GM18499 (cell line): ENCODE data around the gene CAPRIN2.

Experiments used
- ATAC-seq: cut with Tn5 transposase; IDR thresholded peaks from one replicate; pipeline ENCODE4 v1.9.1; 2021; ENCODE audit warnings: moderate number of reproducible peaks; ENCODE audit not compliant: insufficient read depth, unreplicated experiment

Gene CAPRIN2

GRCh38 chr12:30763053-30763452 is 8.3 kb upstream of the CAPRIN2 start:
- ATAC-seq = no peak

DNA sequence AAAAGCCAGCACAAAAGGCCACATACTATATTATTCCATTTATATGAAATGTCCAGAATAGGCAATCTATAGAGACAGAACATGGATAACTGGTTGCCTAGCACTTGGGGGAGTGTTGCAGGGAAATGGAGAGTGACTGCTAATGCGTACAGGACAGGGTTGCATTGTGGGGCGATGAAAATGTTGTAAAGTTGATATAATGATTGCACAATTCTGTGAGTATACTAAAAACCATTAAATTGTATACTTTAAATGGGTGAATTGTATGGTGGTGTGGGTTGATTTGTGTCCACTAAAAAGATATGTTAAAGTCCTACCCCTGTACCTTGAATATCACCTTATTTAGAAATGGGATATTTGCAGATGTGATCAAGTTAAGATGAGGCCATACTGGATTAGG is 7.0 kb upstream of the CAPRIN2 start:
- ATAC-seq = no peak

DNA sequence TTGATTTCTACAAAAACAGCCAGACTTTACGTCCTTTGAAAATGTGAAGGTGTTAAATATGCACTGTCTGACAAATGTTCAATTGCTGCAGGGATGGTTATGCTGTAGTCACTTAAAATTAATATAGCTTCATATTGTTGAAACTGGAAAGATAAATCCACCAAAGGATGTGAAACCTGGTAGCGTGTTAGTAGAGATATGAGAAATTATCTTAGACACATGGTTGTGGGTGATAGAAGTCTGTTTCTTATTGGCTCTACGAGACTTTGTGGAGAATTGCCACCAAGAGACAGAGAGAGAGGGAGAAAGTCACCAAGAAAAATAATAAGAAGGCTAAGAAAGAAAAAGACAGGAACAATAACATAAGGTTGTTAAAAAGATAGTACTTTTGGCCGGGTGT is 2.6 kb upstream of the CAPRIN2 start:
- ATAC-seq = no peak

- ATAC-seq = no peak
These were observed 1.3 kb upstream of the CAPRIN2 start for GRCh38 chr12:30756074-30756473.

- ATAC-seq = no peak
These were observed 628 bp upstream of the CAPRIN2 start for GRCh38 chr12:30755395-30755762.

- ATAC-seq = peak; percentile 7
These were observed 385 bp downstream of the CAPRIN2 start for GRCh38 chr12:30754383-30754749.

DNA sequence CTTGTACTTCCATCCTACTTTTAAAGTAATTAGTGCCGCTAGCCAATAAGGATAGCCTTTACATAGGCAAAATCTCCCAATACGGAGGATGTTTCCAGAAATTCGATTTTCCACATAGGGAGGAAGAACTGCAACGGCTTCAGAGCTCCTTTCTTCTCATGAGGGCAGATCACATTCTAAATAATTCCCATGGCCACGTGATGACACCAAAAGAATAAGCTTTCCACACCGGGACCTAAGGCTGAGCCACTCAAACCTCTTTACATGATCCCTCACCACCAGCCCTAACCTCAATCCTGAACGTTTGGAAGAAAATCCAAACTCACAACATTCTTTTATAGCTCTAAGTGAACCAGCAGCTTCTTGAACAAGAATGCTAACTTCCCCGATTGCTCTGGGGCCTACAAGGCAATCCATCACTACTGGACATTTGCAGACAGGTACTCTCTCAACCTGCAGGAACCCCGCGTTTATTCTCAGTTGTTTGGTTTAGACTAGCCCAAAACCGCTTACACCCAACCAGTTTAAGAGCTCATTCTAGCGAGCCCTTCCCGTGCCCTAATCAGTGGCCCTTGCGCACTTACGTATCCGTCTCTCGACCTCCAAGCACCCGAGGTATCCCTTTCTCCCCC is 884 bp downstream of the CAPRIN2 start:
- ATAC-seq = no peak

- no peak for ATAC-seq
These were observed 1.5 kb downstream of the CAPRIN2 start for GRCh38 chr12:30753233-30753632.

DNA sequence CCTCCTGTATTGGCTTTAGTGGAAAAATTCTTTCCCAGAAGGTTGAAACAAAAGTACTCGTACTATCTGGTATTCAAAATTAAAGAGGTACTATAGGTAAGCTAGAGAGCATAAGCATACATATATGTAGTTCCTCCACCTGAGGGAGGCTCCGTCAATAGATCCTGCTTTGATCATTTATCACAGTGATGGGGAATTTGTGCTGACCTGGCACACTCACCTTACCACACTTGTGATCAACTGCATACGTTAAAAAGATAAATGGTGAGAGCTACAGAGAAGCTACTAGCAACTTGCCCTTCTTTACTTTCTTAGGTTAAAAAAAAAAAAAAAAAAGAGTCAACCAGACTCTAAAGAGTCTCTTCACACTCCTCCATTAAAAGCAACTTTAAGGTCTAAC is 2.5 kb downstream of the CAPRIN2 start:
- no peak for ATAC-seq

DNA sequence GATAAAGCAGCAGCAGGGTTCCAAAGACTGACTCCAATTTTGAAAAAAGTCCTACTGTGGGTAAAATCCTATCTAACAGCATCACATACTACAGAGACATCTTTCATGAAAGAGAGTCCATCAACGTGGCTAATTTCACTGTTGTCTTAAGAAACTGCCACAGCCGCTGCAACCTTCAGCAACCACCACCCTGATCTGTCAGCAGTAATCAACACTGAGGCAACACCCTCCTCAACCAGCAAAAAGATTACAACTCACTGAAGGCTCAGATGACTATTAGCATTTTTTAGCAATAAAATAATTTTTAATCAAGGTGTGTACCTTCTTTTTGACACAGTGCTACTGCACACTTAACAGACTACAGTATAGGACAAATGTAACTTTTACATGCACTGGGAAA is 6.6 kb downstream of the CAPRIN2 start:
- no peak for ATAC-seq

- no peak for ATAC-seq
These were observed 8.6 kb downstream of the CAPRIN2 start for GRCh38 chr12:30746190-30746589.

DNA sequence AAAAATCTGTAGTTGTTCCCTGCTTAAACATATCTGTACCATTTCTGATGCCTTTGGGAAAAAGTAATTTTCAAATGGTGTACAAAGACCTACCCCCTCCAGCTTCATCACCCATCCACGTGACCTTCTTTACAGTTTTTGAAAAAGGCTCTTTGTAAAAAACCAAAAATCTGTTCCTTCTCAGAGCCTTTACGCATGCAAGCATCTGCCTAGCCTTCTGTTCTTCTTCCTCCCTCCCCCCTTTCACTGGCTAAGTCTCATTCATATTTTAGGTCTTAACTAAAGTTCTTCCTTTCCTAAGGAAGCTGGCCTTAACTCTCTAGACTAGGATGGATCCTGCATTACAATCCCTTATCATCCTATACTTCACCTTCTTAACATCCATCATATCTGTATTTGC is 10.4 kb downstream of the CAPRIN2 start:
- no peak for ATAC-seq

DNA sequence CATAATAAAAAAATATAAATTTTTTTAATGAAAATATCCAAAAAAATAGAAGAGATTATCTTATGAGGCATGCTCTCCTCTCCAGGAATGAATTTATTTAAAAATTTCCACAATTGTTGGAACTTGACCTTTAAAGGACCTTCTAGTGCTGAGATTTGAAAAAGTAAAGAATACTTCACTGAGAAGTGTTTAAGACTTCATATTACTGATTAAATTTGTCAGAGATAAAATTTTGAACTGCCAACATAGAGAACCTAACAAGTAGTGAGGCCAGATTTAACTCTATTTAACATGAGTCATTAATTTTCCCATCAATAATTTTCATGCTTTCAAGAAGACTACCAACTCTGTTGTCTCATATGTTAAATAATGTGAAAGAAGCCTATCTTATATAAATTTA is 14.5 kb downstream of the CAPRIN2 start:
- no peak for ATAC-seq

DNA sequence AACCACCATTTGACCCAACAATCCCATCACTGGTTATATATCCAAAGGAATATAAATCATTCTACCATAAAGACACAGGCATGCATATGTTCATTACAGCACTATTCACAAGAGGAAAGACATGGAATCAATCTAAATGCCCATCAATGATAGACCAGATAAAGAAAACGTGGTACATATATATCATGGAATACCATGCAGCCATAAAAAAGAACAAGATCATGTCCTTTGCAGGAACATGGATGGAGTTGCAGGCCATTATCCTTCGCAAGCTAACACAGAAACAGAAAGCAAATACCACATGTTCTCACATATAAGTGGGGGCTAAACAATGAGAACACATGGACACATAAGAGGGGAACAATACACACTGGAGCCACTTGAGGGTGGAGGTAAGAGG is 15.7 kb downstream of the CAPRIN2 start:
- ATAC-seq = no peak

DNA sequence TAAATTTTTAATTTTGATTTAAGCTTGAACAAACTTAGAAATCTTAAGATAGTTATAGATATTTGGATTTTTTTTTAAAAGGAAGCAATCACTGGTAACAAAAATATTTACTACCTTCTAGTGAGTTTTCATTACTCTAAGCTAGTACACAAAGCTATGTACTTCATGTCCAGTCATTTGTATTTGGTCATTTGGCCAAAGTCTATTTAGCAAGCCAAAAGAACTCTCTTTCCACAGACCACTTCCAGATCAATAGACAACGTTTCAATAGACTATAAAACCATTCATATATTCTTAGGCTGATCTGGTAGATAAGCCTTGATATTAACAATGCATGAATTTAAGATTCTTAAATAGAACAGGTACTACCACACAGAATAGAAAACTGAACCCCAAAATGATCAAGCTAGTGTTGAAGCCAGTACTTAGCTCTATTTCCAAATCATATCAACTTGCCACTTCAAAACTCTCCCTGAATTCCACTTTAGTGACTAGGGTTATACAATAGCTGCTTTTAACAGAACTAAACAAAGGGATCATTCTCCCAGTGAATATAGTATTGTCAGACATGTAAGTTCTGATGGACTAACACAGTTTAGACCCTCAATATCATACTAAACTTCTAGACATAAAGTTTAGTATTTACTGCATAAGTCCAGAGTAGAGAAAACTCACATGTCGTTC is 21.7 kb downstream of the CAPRIN2 start:
- no peak for ATAC-seq

GRCh38 chr12:30730011-30730410 is 24.7 kb downstream of the CAPRIN2 start:
- ATAC-seq = no peak

- ATAC-seq = no peak
These were observed 25.2 kb downstream of the CAPRIN2 start for GRCh38 chr12:30729547-30729946.

- no peak for ATAC-seq
These were observed 28.1 kb downstream of the CAPRIN2 start for GRCh38 chr12:30726647-30727046.

DNA sequence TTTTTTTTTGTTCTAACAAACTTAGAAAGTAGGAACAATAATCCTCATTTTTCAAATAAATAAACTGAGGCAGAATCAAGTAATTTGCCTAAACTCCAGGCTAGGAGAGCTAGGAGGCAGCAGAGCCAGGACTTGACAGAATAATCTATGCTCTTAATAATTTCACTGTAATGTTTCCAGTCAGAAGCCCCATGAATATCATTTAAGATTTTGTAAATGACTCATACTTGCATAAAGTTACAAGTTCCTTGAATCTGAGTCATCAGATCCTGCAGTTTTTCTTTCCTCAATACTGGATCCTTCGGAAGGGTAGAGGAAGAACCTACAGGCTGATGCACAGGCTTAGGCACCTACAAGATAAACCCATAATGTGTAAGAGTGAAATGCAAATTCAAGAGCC is 29.0 kb downstream of the CAPRIN2 start:
- no peak for ATAC-seq

DNA sequence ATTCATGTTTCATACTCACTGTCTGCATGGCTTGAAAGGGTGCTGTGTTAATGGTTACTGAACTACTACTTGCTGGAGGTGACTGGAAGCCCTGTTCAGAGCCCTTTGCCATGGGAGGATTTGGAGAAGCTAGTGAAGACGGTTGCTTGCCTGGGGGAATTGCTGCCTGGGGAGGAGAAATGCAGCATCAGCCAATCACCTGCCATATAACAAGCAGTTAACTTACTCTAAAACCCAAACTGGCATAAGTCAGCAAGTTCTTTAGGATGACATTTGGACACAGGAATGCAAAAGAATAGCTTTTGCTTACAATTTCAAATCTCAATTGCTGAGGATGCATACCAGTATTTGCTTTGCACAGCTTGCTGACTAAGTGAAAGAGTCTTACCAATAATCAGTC is 35.7 kb downstream of the CAPRIN2 start:
- no peak for ATAC-seq

GRCh38 chr12:30707613-30708342 is 47.0 kb downstream of the CAPRIN2 start:
- ATAC-seq = no peak

DNA sequence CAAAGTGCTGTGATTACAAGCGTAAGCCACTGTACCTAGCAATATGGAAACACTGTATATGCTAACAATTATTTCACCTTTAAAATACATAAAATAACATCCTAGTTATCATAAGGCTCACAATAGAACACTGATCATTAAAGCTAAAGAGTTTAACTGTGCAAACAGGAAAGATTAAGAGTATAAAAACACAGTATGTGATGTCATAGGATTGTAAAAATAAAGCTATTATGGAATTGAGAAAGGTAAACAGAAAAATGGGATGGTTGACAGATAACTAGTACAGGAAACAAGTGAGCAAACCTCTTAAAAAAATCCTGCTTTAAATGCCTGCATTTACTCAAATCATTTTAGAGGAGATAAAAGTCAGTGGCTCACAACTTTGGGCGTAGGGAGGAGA is 48.3 kb downstream of the CAPRIN2 start:
- no peak for ATAC-seq
